ENCODE measurements around the gene FOXO1.
"Not testable (repeated sequence)": the region's sequence is repeated elsewhere in the genome, so short reads cannot be mapped to it uniquely, and the experiment has no call there.

The FOXO1 gene

DNA sequence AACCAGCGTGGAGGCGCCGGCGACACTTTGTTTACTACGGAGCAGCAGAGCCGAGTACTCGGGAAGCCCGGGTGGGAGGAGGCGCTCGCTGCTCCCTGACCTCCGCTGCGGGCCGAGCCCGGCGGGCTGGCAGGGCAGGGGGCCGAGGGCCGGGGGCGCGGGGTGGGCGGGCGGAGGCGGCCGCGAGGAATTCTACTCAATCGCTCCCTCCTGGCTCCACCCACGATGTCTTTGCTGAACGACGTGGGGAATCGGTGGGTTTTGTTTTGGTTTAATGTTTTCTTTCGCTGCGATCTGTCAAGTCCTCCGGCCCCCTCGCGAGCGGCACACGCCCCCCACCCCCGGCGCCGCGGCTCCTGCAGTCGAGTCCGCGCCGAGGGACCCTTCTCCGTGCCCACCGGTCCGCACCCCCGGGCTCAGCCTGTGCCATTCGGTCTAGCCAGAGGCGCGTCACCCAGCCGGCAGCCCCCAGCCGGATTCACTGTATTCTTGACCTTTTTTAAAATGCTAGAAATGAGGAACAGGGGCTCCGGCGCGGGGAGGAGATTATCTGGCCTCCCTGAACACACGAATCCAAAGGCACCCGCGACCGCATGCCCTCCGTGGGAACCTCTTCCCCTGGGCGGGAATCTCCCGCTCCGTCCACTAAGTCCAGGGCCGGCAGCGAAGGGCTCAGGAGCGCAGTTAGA lies 636 bp upstream of the FOXO1 start:
- DNase-seq (ENCODE audit: low spot score): no peak

- DNase-seq (ENCODE audit: low spot score): no peak
Observed at GRCh38 chr13:40665126-40666044, 1.1 kb downstream of the FOXO1 start.

DNA sequence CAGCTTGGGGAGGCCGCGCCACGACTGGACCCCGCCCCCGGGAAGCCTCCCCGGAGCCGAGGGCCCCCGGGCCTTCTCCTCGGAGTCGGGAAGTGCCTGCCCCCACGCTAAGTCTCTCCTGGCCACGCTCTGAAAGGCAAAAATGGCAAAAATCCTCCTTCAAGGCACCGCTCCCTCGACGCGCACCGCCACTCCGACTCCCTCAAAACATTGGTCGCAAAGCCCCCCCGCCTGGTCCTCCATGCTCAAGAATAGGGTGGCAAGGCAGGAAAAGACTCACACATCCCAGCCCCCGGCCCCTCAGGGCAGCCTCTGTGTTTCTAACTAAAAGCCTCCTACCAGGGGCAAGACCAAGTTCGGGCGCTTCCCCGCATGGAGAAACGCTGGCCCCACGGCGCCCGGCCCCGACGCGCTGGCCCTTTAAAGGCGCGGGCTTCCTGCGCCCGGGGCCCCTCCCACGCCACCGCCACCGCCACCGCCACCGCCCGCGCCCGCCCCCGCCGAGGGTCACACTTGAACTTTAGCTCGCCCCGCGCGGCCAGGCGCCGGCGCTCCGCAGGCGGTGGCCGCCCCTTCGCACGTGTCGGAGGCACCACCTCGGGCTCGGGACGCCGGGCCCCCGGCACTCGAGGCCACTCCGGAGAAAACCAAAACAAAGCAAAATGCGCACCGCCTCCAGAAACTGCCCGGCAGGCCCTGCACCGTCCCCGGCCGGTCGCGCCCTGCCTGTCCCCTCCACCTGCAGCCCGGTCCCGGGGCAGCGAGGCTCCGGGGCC lies 1.9 kb downstream of the FOXO1 start:
- DNase-seq (ENCODE audit: low spot score): no peak

DNA sequence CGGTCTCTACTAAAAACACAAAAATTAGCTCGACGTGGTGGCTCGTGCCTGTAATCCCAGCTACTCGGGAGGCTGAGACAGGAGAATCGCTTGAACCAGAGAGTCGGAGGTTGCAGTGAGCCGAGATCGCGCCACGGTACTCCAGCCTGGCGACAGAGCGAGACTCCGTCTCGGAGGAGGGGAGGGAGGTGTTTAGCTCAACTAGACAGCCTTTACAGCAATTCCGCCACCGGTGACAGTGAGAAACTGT lies 2.4 kb downstream of the FOXO1 start:
- not testable (repeated sequence) for DNase-seq (ENCODE audit: low spot score)

DNA sequence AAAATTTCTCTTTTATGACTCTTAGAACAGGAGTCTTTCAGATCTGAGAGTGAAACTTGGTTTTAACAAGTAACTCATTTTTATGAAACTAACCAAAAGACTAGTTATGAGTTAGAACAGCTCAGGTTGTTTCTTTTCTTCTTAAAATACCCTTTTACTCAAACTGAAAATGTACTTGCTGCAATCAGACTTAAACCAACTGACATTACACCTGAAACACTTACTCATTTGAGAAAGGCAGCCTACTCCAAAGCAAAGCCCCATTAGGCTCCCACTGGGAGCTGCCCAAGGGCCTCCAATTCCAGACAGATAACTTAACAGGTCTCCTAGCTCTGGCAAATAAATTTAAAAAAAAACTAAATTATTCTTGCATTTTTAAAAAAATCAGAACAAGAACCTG lies 3.6 kb downstream of the FOXO1 start:
- no peak for DNase-seq (ENCODE audit: low spot score)

DNA sequence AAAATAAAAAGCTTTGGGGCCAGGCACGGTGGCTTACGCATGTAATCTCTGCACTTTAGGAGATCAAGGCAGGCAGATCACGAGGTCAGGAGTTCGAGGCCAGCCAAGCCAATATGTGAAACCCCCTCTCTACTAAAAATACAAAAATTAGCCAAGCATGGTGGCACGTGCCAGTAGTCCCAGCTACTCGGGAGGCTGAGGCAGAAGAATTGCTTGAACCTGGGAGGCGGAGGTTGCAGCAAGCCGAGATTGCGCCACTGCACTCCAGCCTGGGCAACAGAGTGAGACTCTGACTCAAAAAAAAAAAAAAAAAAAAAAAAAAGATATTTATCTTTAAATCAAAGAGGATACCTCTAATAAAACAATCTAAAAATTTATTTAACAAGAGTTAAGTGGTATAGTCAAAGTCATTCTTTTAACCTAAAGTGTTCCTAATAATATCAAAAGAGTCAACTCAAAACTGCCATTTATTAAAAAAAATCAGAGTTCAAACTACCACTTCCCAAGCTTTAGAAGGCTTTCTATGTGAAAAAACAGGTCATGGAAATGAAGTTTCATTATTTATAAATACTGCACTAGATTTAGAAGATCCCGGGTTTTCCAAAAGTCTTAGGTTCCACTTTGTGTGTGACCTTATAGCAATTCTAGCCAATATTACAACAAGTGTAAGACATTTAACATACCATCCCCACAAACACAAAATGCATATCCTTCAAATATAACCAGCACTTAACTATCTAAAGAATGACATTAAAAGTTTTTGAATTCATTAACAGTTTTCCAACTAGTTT lies 4.4 kb downstream of the FOXO1 start:
- no peak for DNase-seq (ENCODE audit: low spot score)

DNA sequence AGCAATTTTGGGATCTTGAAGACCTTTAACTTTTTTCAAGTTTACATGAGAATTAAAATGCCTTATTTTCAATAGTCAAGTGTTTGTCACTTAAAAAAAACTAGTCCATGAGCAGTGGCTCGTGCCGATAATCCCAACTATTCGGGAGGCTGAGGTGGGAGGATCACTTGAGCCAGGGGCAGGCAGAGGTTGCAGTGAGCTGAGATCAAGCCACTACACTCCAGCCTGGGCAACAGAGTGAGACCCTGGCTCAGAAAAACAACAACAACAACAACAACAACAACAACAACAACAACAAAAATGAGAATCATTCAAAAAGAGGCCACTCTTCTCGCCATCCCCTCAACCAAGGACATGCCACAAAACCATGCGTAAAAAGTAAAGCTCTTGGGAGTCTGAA lies 5.7 kb downstream of the FOXO1 start:
- DNase-seq (ENCODE audit: low spot score): no peak

GRCh38 chr13:40660141-40660664 lies 6.2 kb downstream of the FOXO1 start:
- DNase-seq (ENCODE audit: low spot score): no peak

DNA sequence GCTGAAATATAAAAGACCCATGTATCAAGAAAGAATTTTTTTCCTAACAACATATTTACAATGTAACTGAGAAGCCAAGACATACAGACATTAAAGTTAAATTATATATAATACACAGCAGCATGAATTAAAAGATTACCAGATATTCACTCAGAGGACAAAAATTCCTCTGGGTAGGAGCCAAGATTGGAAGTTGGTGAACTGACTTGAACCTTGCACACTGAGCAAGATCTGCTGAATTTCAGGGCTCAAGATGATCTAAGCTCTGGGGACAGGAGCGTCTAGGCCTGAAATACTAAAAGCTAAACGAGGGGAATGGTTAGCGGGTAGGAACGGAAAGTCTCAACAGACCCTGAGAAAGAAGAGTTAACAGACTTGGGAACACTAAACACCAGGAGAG lies 8.5 kb downstream of the FOXO1 start:
- DNase-seq (ENCODE audit: low spot score): no peak

DNA sequence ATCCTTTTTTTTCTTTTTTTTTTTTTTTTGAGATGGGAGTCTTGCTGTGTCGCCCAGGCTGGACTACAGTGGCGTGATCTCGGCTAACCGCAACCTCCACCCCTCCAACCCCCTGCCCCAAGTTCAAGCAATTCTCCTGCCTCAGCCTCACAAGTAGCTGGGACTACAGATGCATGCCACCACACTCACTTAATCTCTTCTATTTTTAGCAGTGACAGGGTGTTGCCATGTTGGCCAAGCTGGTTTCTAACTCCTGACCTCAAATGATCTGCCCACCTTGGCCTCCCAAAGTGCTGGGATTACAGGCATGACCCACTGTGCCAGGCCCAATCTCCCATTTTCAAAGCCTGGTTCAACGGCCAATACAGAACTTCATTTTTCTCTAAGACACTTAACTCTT lies 9.1 kb downstream of the FOXO1 start:
- no peak for DNase-seq (ENCODE audit: low spot score)

DNA sequence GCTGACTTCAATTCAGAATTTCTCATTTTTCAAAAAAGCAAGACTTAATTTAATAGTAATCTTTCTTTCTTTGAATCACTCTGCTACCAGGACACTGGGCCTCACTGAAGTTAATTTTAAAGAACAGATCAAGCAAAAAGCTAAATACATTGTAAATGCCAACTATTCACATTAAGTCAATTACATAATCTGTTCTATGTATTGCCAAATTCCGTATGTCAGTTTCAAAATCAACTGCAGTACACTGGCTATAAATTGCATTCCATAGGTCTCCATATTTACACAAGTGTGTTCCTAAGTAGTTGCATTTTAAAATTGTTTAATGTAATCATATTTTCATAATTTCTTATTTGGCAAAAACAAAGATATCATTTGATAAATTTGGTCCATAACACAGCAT lies 10.1 kb downstream of the FOXO1 start:
- no peak for DNase-seq (ENCODE audit: low spot score)

DNA sequence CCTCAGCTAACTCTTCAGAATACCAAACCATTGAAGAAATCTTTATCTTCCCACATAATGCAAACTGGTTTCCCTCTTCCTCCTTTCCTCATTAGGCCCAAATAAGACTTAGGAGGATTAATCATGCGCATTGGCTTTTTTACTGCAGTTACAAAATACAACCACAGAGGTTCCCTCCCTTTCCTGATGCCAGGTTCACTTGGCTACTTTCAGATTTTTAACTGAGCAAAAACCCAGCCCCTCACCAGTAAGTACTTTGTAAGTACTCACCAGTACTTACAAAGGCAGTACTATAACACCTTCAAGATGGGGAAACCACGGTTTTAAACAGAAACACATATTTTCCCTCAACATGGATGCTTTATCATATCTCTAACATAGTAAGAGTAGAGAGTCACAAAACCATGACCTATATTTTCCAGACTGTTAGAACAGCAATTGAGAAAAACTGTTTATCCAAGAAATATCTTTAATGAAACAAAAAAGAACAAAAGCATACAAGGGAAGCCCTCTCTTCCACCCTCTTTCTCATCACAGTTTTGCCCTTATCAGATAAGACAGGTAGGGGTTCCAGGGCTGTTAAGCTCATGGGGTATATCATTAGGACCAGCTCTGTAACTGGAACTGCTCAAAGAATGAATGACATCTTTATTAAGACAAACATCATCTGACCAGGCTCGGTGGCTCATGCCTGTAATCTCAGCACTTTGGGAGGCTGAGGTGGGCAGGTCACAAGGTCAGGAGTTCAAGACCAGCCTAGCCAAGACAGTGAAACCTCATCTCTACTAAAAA lies 12.7 kb downstream of the FOXO1 start:
- DNase-seq (ENCODE audit: low spot score): no peak

DNA sequence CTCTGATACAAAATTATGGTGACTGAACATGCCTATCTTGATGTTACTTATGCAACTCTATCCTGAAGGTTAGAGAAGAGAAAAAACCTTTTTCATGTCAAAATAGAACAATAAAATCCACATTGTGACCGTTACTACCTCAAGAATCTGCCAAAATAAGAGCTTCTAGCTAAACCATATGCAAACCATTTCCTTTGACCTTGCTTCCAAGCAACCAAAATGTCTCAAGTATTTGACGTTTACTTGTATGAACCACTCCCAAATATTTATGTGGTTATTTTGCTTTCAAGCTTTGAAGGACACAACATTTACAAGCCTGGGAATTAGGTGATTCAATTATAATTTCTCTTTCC lies 13.9 kb downstream of the FOXO1 start:
- no peak for DNase-seq (ENCODE audit: low spot score)

- no peak for DNase-seq (ENCODE audit: low spot score)
Observed at GRCh38 chr13:40651866-40652587, 14.4 kb downstream of the FOXO1 start.

DNA sequence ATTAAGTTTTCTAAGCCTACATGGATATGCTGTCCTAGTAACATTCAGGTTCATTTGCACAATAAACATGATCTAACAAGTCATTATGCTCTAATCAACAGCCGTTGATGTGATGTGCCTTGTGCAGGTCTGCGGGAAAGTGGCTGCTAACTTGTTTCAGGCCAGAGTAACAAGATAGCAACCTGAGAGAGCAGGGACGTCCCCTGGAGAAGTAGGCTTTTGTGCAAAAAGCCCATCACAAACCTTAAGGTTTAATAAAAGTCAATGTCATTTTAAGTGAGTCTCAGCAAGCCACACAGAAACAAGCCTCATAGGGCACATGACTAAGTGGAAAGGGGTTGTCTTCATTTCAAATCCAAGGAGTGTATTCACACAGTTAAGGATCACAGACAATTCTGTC lies 17.6 kb downstream of the FOXO1 start:
- no peak for DNase-seq (ENCODE audit: low spot score)

DNA sequence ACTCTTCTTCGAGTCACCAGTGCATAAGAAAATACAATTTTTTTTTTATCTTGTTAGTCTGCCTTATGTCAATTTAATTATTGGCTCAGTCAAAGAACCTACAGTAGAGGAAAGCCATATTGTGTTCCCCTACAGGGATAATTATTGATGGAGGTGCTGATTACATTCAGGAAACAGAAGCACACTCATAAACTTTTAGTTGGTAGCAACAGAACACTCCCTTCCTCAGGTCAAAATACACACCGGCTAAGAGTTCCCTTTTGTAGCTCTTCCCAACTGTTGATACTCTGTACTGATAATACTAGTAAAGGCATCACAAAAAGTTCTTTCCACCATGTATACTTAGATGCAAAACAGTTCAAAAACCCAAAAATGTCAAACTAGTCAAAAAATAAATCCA lies 18.4 kb downstream of the FOXO1 start:
- DNase-seq (ENCODE audit: low spot score): no peak

DNA sequence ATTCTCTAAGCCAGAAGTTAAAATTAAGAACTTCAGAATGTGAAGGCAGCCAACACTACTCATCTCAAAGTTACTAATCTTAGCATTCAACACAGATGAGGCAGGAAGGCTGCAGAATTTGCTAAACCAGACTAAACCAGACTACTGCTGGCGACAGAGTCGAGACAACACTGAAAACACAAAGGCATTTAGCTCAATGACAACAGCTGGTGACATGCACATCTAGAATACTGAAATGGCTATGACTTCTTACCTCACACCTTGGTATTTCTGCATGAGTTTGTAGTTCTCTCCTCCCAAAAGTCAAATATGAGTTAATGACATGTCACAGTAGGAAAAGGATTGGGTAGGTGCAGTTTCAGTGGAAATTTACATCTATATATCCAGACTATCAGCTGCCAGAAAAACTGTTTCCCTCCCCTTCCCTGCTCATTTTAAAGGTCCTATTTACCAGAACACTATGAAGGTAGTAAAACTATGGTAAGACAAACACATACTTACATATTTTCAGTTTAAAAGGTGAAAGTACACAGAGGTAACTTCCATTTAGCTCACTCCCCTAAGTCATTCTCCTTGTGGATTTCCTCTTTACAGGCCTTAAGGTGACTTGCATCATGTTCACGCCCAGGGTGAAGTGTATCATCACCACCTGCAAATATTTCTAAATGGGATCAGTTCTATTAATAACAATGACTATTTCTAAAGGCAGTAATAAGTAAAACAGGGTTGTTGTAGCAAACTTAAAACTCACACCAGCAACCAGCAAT lies 21.4 kb downstream of the FOXO1 start:
- no peak for DNase-seq (ENCODE audit: low spot score)

DNA sequence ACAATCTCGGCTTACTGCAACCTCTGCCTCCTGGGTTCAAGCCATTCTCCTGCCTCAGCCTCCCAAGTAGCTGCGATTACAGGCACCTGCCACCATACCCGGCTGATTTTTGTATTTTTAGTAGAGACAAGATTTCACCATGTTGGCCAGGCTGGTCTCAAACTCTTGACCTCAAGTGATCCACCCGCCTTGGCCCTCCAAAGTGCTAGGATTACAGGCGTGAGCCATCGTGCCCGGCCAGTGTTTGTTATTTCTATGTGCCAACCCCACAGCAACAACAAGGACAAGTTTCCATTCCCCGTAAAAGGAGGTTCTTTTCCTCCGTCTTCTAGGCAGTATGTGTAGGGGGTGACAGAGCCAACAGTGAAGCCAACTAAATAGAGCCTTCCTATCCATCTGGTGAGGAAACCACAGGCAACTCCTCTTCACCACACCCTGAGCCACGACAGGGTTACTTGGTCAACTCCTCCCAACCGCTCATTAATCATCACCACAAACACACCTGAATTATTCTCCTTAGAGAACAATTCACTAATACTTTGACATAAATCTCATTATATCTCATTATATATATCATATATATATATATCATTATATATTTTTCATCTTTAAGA lies 25.5 kb downstream of the FOXO1 start:
- no peak for DNase-seq (ENCODE audit: low spot score)

GRCh38 chr13:40640202-40640601 lies 26.2 kb downstream of the FOXO1 start:
- DNase-seq (ENCODE audit: low spot score): no peak
